Measurements from ENCODE around the gene RBKS. TPM values are rescaled to one million over a fixed set of nuclear protein-coding genes. Genes with fewer than 3 reads are reported as not detected.
A peak's percentile ranks its signal among the peaks of the same experiment; 100 is the strongest.

The RBKS gene
- polyA plus RNA-seq, 1 of the 3 experiments (the other 2 are of a cell fraction), result 7.4 TPM

DNA sequence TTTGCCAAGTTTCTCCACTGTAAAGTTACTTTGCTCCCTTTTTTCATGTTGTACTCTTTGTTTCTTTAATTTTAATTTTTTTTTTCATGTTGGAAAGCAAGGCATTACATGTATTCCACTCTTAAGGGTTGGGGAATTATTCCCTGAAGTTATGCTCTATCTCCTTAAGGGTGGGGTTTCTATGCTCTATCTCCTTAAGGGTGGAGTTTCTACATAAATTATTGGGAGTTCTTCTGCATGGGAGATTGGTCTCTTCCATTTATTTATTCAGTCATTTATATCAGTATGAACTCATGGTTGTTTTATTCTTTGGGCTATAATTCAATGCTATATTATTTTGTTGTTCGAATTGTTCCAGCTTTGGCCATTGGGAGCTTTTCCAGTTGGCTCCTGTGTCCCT, 107.5 kb downstream of the RBKS start:
- ChIA-PET POLR2A (no interaction called here), CTCF (no interaction called here)
- Histone ChIP-seq H2AFZ (ENCODE audit: low read depth) (no peak overlapping the region), H3K4me1 (ENCODE audit: control insufficient read depth in 1 of 2, insufficient read depth in 2 of 2, low read depth in 1 of 2, low read length in 1 of 2) (no peaks in the 10 kb centered on the region), H3K27ac (ENCODE audit: low read depth in 2 of 2, low read length in 1 of 2) (no peak overlapping the region), H3K4me2 (no peak overlapping the region), H4K20me1 (ENCODE audit: insufficient read depth) (no peaks in the 10 kb centered on the region), H3K36me3 (replicated peaks in 1 of 2; ENCODE audit: control insufficient read depth in 1 of 2, insufficient read depth in 2 of 2, low read length in 1 of 2) (peaks cover 17 to 21% of the 10 kb centered on the region in 2 experiments), H3F3A (replicated peaks; ENCODE audit: insufficient read depth) (no peaks in the 10 kb centered on the region), H3K4me3 (ENCODE audit: low read depth in 2 of 2, low read length in 1 of 2) (no peak overlapping the region), H3K9ac (no peak overlapping the region), H3K27me3 (ENCODE audit: insufficient read depth) (no peaks in the 10 kb centered on the region), H3K79me2 (ENCODE audit: insufficient read depth) (peaks cover 45% of the 10 kb centered on the region), H3K9me3 (no peaks in the 10 kb centered on the region), H3K9me2 (no peaks in the 10 kb centered on the region)
- TF ChIP-seq, protein P1, sequence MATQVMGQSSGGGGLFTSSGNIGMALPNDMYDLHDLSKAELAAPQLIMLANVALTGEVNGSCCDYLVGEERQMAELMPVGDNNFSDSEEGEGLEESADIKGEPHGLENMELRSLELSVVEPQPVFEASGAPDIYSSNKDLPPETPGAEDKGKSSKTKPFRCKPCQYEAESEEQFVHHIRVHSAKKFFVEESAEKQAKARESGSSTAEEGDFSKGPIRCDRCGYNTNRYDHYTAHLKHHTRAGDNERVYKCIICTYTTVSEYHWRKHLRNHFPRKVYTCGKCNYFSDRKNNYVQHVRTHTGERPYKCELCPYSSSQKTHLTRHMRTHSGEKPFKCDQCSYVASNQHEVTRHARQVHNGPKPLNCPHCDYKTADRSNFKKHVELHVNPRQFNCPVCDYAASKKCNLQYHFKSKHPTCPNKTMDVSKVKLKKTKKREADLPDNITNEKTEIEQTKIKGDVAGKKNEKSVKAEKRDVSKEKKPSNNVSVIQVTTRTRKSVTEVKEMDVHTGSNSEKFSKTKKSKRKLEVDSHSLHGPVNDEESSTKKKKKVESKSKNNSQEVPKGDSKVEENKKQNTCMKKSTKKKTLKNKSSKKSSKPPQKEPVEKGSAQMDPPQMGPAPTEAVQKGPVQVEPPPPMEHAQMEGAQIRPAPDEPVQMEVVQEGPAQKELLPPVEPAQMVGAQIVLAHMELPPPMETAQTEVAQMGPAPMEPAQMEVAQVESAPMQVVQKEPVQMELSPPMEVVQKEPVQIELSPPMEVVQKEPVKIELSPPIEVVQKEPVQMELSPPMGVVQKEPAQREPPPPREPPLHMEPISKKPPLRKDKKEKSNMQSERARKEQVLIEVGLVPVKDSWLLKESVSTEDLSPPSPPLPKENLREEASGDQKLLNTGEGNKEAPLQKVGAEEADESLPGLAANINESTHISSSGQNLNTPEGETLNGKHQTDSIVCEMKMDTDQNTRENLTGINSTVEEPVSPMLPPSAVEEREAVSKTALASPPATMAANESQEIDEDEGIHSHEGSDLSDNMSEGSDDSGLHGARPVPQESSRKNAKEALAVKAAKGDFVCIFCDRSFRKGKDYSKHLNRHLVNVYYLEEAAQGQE (IDR thresholded peaks at IDR 0.05; ENCODE audit: low read depth, low read length), result no peak
- TF ChIP-seq, protein P2, sequence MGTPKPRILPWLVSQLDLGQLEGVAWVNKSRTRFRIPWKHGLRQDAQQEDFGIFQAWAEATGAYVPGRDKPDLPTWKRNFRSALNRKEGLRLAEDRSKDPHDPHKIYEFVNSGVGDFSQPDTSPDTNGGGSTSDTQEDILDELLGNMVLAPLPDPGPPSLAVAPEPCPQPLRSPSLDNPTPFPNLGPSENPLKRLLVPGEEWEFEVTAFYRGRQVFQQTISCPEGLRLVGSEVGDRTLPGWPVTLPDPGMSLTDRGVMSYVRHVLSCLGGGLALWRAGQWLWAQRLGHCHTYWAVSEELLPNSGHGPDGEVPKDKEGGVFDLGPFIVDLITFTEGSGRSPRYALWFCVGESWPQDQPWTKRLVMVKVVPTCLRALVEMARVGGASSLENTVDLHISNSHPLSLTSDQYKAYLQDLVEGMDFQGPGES (IDR thresholded peaks at IDR 0.05; ENCODE audit: low read depth, low read length), result no peak
- TF ChIP-seq TAF1 (IDR thresholded peaks at IDR 0.05; ENCODE audit: borderline replicate concordance, low read depth, low read length) (no peak), NRF1 (IDR thresholded peaks at IDR 0.05; ENCODE audit: low read depth, low read length) (no peak), ELF1 (IDR thresholded peaks at IDR 0.05) (no peak)
- DNase-seq, result no peak
- WGBS (ENCODE audit: low lambda C conversion rate), result 100% methylated on average over 1 of the region's 1 CpG

DNA sequence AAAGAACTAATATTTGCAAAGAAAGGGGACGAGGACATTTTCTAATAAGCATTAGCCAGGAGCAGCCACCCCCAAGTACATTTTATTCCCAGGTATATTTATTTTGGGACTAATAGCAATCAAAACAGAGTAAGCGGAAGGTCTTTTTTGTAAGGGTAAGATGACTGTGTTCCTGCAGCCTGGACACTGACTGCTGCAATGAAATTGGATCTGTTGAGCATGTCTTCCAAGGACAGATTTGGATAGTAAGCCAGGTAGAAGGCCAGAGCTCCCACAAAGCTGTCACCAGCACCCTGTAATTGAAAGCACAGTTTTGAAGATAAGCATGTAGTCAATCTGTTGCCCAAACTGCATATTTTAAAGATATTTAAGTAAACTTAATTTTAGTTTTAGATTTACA, 108.7 kb downstream of the RBKS start:
- Histone ChIP-seq H3K36me3 (replicated peaks in 1 of 2; ENCODE audit: control insufficient read depth in 1 of 2, insufficient read depth in 2 of 2, low read length in 1 of 2) (peaks cover 25 to 28% of the 10 kb centered on the region in 2 experiments), H3F3A (replicated peaks; ENCODE audit: insufficient read depth) (no peaks in the 10 kb centered on the region), H3K4me3 (ENCODE audit: low read depth in 2 of 2, low read length in 1 of 2) (no peak overlapping the region), H3K27me3 (ENCODE audit: insufficient read depth) (no peaks in the 10 kb centered on the region), H4K20me1 (ENCODE audit: insufficient read depth) (no peaks in the 10 kb centered on the region), H2AFZ (ENCODE audit: low read depth) (no peak overlapping the region), H3K79me2 (ENCODE audit: insufficient read depth) (peaks cover 57% of the 10 kb centered on the region), H3K4me2 (no peak overlapping the region), H3K4me1 (ENCODE audit: control insufficient read depth in 1 of 2, insufficient read depth in 2 of 2, low read depth in 1 of 2, low read length in 1 of 2) (no peaks in the 10 kb centered on the region), H3K9me3 (no peaks in the 10 kb centered on the region), H3K9ac (no peak overlapping the region), H3K9me2 (no peaks in the 10 kb centered on the region), H3K27ac (ENCODE audit: low read depth in 2 of 2, low read length in 1 of 2) (no peak overlapping the region)
- ChIA-PET CTCF (interaction anchor here (1.0 to 1.3 kb wide), 3 partner anchors 9 to 12 kb away, joined by 3 to 4 read pairs (median 3); no protein-coding TSS in a partner anchor), POLR2A (no interaction called here)
- no peak for DNase-seq
- WGBS (ENCODE audit: low lambda C conversion rate), result 94% methylated on average over 2 of the region's 2 CpGs
- peak; percentile 9 for TF ChIP-seq POLR2AphosphoS5 (IDR thresholded peaks at IDR 0.05; ENCODE audit: low read depth, low read length)
- TF ChIP-seq, protein P3, sequence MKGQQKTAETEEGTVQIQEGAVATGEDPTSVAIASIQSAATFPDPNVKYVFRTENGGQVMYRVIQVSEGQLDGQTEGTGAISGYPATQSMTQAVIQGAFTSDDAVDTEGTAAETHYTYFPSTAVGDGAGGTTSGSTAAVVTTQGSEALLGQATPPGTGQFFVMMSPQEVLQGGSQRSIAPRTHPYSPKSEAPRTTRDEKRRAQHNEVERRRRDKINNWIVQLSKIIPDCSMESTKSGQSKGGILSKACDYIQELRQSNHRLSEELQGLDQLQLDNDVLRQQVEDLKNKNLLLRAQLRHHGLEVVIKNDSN (IDR thresholded peaks at IDR 0.05; ENCODE audit: borderline replicate concordance, low read depth), result no peak

Data from SK-N-SH (cell line).